ENCODE measurements around the gene ZSWIM4. TPM values are rescaled to one million over a fixed set of nuclear protein-coding genes. Genes with fewer than 3 reads are reported as not detected.

The ZSWIM4 gene
- total and polyA plus RNA-seq, 4 experiments from 2014 or later = 0.33 to 6.6 (median 4.0) TPM

DNA sequence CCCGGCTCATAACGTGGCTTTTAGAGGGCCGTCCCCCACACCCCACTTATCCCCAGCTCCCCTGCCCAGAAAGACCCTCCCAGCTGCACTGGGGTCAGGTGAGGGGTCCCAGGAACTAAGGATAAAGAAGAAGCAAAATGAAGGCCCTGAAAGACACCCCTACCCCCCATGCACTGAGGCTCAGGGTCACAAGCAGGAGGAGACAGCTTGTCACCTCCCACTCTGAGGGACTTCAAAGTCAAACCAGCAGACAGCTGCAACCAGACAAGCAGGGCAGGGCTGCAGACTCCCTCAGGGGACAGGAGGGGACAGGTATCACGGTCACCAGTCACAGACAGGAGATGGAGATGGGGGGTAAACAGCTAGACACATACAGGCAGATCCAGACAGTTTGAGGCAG is 75.6 kb downstream of the ZSWIM4 start:
- peaks cover 10% of the 10 kb centered on the region for H3K27me3 ChIP-seq (ENCODE audit: insufficient read depth, low read length)
- no peak overlapping the region for H3K4me3 Mint-ChIP-seq
- intact Hi-C loops (cut with micrococcal nuclease) = no loop called here

DNA sequence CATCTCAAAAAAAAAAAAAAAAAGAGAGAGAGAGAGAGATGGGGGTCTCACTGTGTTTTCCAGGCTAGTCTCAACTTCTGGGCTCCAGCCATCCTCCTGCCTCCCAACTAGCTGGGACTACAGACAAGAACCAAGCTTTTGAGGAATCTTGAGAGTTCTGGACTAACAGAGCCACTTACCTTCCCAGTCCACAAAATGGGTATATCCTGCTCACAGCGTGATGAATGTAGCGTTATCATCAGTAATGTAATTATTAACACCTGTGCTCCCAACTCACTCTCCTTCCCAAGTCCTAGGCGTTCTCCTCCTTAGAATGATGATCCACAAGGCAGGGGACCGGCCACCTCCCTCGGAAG is 77.1 kb downstream of the ZSWIM4 start:
- no peak for DNase-seq
- no peak overlapping the region for H3K4me3 ChIP-seq (ENCODE audit: low read length in 2 of 2)
- H3K4me3 Mint-ChIP-seq = peak overlapping the region in 5 of 8 donors; percentile 26 to 80 (median 73)
- H3K27ac Mint-ChIP-seq = no peak overlapping the region
- H3K9me3 ChIP-seq (ENCODE audit: control insufficient read depth in 1 of 2, low read length in 2 of 2) = no peaks in the 10 kb centered on the region
- H3K27ac ChIP-seq (ENCODE audit: low read depth, low read length) = no peak overlapping the region
- peaks cover 3 to 11% (median 8%) of the 10 kb centered on the region in 4 donors for H3K4me1 Mint-ChIP-seq
- H3K27me3 Mint-ChIP-seq = peaks cover 14 to 18% of the 10 kb centered on the region in 2 donors
- ChIA-PET CTCF (ENCODE audit: partially characterized antibody) (interaction anchor here (0.7 to 1.6 kb wide), 5 partner anchors 88 to 274 kb away, joined by 3 to 4 read pairs (median 3); partner anchors contain the start of gene ASF1B), POLR2A (ENCODE audit: partially characterized antibody) (interaction anchor here (0.5 kb wide), 1 partner anchor 168 kb away, joined by 4 read pairs; no protein-coding TSS in a partner anchor)
- no peaks in the 10 kb centered on the region for H3K4me1 ChIP-seq (ENCODE audit: insufficient read depth, low read length)
- H3K9me3 Mint-ChIP-seq = no peaks in the 10 kb centered on the region
- intact Hi-C loops (cut with micrococcal nuclease) = no loop called here
- no peaks in the 10 kb centered on the region for H3K27me3 ChIP-seq (ENCODE audit: insufficient read depth, low read length)
- no peaks in the 10 kb centered on the region for H3K36me3 Mint-ChIP-seq
- no peaks in the 10 kb centered on the region for H3K36me3 ChIP-seq (ENCODE audit: insufficient read depth, low read length)

More for the DNA sequence above, 75.6 kb downstream of the ZSWIM4 start:
- no peak for DNase-seq
- no peak overlapping the region for H3K27ac ChIP-seq (ENCODE audit: low read depth, low read length)
- no peaks in the 10 kb centered on the region for H3K36me3 ChIP-seq (ENCODE audit: insufficient read depth, low read length)
- Mint-ChIP-seq H3K4me1 (peaks cover 8 to 19% (median 14%) of the 10 kb centered on the region in 4 donors), H3K27me3 (peaks cover 20 to 24% of the 10 kb centered on the region in 2 donors), H3K36me3 (no peaks in the 10 kb centered on the region), H3K9me3 (no peaks in the 10 kb centered on the region), H3K27ac (no peak overlapping the region)
- peaks cover 7% of the 10 kb centered on the region for H3K4me1 ChIP-seq (ENCODE audit: insufficient read depth, low read length)
- CTCF ChIA-PET (ENCODE audit: partially characterized antibody) = interaction anchor here (1.0 to 1.6 kb wide), 2 partner anchors 86 to 91 kb away, joined by 3 read pairs; no protein-coding TSS in a partner anchor
- POLR2A ChIA-PET (ENCODE audit: partially characterized antibody) = no interaction called here
- H3K9me3 ChIP-seq (ENCODE audit: control insufficient read depth in 1 of 2, low read length in 2 of 2) = no peaks in the 10 kb centered on the region
- no peak overlapping the region for H3K4me3 ChIP-seq (ENCODE audit: low read length in 2 of 2)

GRCh38 chr19:13872695-13873389 is 77.6 kb downstream of the ZSWIM4 start:
- H3K9me3 Mint-ChIP-seq = no peaks in the 10 kb centered on the region
- intact Hi-C loops (cut with micrococcal nuclease) = no loop called here
- no peak overlapping the region for H3K4me3 ChIP-seq (ENCODE audit: low read length in 2 of 2)
- DNase-seq = peak in 1 of 5 donors; percentile 22
- no peaks in the 10 kb centered on the region for H3K9me3 ChIP-seq (ENCODE audit: control insufficient read depth in 1 of 2, low read length in 2 of 2)
- H3K27ac Mint-ChIP-seq = peak overlapping the region in 3 of 7 donors; percentile 68 to 72 (median 70)
- H3K27ac ChIP-seq (ENCODE audit: low read depth, low read length) = no peak overlapping the region
- H3K4me3 Mint-ChIP-seq = peak overlapping the region; percentile 26 to 80 (median 59)
- H3K4me1 Mint-ChIP-seq = peaks cover 2 to 11% (median 5%) of the 10 kb centered on the region in 4 donors
- no peaks in the 10 kb centered on the region for H3K36me3 Mint-ChIP-seq
- H3K4me1 ChIP-seq (ENCODE audit: insufficient read depth, low read length) = no peaks in the 10 kb centered on the region
- no peaks in the 10 kb centered on the region for H3K27me3 ChIP-seq (ENCODE audit: insufficient read depth, low read length)
- no peaks in the 10 kb centered on the region for H3K36me3 ChIP-seq (ENCODE audit: insufficient read depth, low read length)
- ChIA-PET POLR2A (ENCODE audit: partially characterized antibody) (interaction anchor here (0.5 kb wide), 1 partner anchor 168 kb away, joined by 4 read pairs; no protein-coding TSS in a partner anchor), CTCF (ENCODE audit: partially characterized antibody) (interaction anchor here (0.7 to 1.6 kb wide), 5 partner anchors 11 to 264 kb away, joined by 3 to 4 read pairs (median 4); partner anchors contain the start of gene ASF1B)
- peaks cover 10 to 13% of the 10 kb centered on the region in 2 donors for H3K27me3 Mint-ChIP-seq

- no peaks in the 10 kb centered on the region for H3K27me3 ChIP-seq (ENCODE audit: insufficient read depth, low read length)
- intact Hi-C loops (cut with micrococcal nuclease) = no loop called here
- no peak overlapping the region for H3K27ac Mint-ChIP-seq
- CTCF ChIA-PET (ENCODE audit: partially characterized antibody) = interaction anchor here (1.4 kb wide), 1 partner anchor 179 kb away, joined by 3 read pairs; no protein-coding TSS in a partner anchor
- H3K36me3 ChIP-seq (ENCODE audit: insufficient read depth, low read length) = no peaks in the 10 kb centered on the region
- no peaks in the 10 kb centered on the region for H3K9me3 ChIP-seq (ENCODE audit: control insufficient read depth in 1 of 2, low read length in 2 of 2)
- no peak overlapping the region for H3K4me3 ChIP-seq (ENCODE audit: low read length in 2 of 2)
- peak overlapping the region in 1 of 8 donors; percentile 25 for H3K4me3 Mint-ChIP-seq
- peaks cover 7 to 10% of the 10 kb centered on the region in 2 donors for H3K27me3 Mint-ChIP-seq
- H3K9me3 Mint-ChIP-seq = no peaks in the 10 kb centered on the region
- DNase-seq = no peak
- no peaks in the 10 kb centered on the region for H3K36me3 Mint-ChIP-seq
- H3K27ac ChIP-seq (ENCODE audit: low read depth, low read length) = no peak overlapping the region
- POLR2A ChIA-PET (ENCODE audit: partially characterized antibody) = no interaction called here
- peaks cover 2 to 11% (median 5%) of the 10 kb centered on the region in 4 donors for H3K4me1 Mint-ChIP-seq
- H3K4me1 ChIP-seq (ENCODE audit: insufficient read depth, low read length) = no peaks in the 10 kb centered on the region
These were observed 78.7 kb downstream of the ZSWIM4 start for GRCh38 chr19:13873834-13874515.

- no peak overlapping the region for H3K4me3 ChIP-seq (ENCODE audit: low read length in 2 of 2)
- H3K9me3 ChIP-seq (ENCODE audit: control insufficient read depth in 1 of 2, low read length in 2 of 2) = no peaks in the 10 kb centered on the region
- no peak overlapping the region for H3K27ac ChIP-seq (ENCODE audit: low read depth, low read length)
- intact Hi-C loops (cut with micrococcal nuclease) = no loop called here
- peak overlapping the region in 2 of 7 donors; percentile 17 to 46 for H3K27ac Mint-ChIP-seq
- H3K4me1 Mint-ChIP-seq = peaks cover 9 to 22% (median 14%) of the 10 kb centered on the region in 4 donors
- no peaks in the 10 kb centered on the region for H3K36me3 ChIP-seq (ENCODE audit: insufficient read depth, low read length)
- H3K4me3 Mint-ChIP-seq = no peak overlapping the region
- H3K4me1 ChIP-seq (ENCODE audit: insufficient read depth, low read length) = peaks cover 11% of the 10 kb centered on the region
- ChIA-PET CTCF (ENCODE audit: partially characterized antibody) (interaction anchor here (1.0 to 1.8 kb wide), 4 partner anchors 13 to 184 kb away, joined by 3 to 13 read pairs (median 4); no protein-coding TSS in a partner anchor), POLR2A (ENCODE audit: partially characterized antibody) (interaction anchor here (0.6 kb wide), 3 partner anchors 89 to 160 kb away, joined by 3 to 5 read pairs (median 4); no protein-coding TSS in a partner anchor)
- no peaks in the 10 kb centered on the region for H3K9me3 Mint-ChIP-seq
- H3K27me3 Mint-ChIP-seq = peaks cover 4 to 8% of the 10 kb centered on the region in 2 donors
- no peak for DNase-seq
- no peaks in the 10 kb centered on the region for H3K36me3 Mint-ChIP-seq
- no peaks in the 10 kb centered on the region for H3K27me3 ChIP-seq (ENCODE audit: insufficient read depth, low read length)
These were observed 80.6 kb downstream of the ZSWIM4 start for GRCh38 chr19:13875824-13876223.

DNA sequence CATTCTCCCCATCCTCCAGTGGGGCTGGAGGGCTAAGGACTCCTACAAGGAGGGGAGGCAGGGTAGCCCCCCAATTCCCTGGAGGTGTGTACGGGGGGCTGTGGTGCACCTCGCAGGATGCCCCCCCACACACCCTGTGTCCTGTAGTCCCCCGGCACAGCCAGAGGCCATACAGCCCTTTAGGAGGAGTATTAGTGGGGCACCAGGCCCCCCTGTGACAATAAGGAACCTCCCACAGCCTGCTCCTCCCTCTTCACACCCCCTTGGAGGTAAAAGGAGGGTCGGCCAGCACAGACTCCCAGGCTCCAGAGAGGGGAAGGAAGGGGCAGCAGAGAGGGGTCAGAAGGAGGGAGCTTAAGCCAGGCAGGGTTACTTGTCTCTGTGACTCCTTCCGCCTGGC is 81.6 kb downstream of the ZSWIM4 start, which contains the start of gene NANOS3:
NANOS3 (plus strand) TSS at position 301 of the 400 bp plus-strand sequence. CDS start 115 bp downstream, outside the sequence.
- DNase-seq = no peak
- H3K27ac ChIP-seq (ENCODE audit: low read depth, low read length) = no peak within 1 kb of the TSS
- no peaks in the 10 kb centered on the region for H3K27me3 ChIP-seq (ENCODE audit: insufficient read depth, low read length)
- intact Hi-C loops (cut with micrococcal nuclease) = no loop called here
- peak within 1 kb of the TSS in 1 of 7 donors; percentile 46 for H3K27ac Mint-ChIP-seq
- POLR2A ChIA-PET (ENCODE audit: partially characterized antibody) = interaction anchor here (0.6 to 1.0 kb wide), 2 partner anchors 200 to 260 kb away, joined by 3 to 4 read pairs; partner anchors contain the start of gene ASF1B
- no peak within 1 kb of the TSS for H3K4me3 ChIP-seq (ENCODE audit: low read length in 2 of 2)
- peaks cover 15 to 32% (median 24%) of the 10 kb centered on the region in 4 donors for H3K4me1 Mint-ChIP-seq
- H3K9me3 ChIP-seq (ENCODE audit: control insufficient read depth in 1 of 2, low read length in 2 of 2) = no peaks in the 10 kb centered on the region
- CTCF ChIA-PET (ENCODE audit: partially characterized antibody) = interaction anchor here (1.3 to 11.8 kb wide), 3 partner anchors 169 to 195 kb away, joined by 3 to 111 read pairs (median 4); partner anchors contain the start of gene MISP3
- H3K36me3 ChIP-seq (ENCODE audit: insufficient read depth, low read length) = no peaks in the 10 kb centered on the region
- H3K4me1 ChIP-seq (ENCODE audit: insufficient read depth, low read length) = peaks cover 21% of the 10 kb centered on the region
- H3K9me3 Mint-ChIP-seq = no peaks in the 10 kb centered on the region
- no peaks in the 10 kb centered on the region for H3K36me3 Mint-ChIP-seq
- H3K27me3 Mint-ChIP-seq = peaks cover 1 to 8% of the 10 kb centered on the region in 2 donors
- H3K4me3 Mint-ChIP-seq = no peak within 1 kb of the TSS

Data from CD4-positive, alpha-beta memory T cell (primary cell).